Psoas muscle (tissue), 8 donors: Measurements from ENCODE around the gene HS3ST3A1. TPM values are rescaled to one million over a fixed set of nuclear protein-coding genes. Genes with fewer than 3 reads are reported as not detected.

Experiments
- ATAC-seq, 4 donors: fragments of 200-7000 bp; cut with Tn5 transposase; one replicate each; pipeline ENCODE4 v1.9.1; 2020; ENCODE audit warnings: moderate library complexity in 3 of 4, mild to moderate bottlenecking in 2 of 4
- DNase-seq, 2 donors: peaks; one replicate each; pipeline ENCODE4 v3.0.0-alpha.2; 2020
- H3K27ac ChIP-seq: fragments of 200-600 bp; one replicate; pipeline ENCODE4 v1.8.0; 2022
- H3K27me3 ChIP-seq, 3 donors: fragments of 200-600 bp in 1 of 3; one replicate each; pipeline versions ENCODE4 v1.6.1 to v1.8.0; 2013 to 2022; ENCODE audit warnings: low read length in 2 of 3, mild to moderate bottlenecking in 2 of 3, moderate library complexity in 1 of 3; ENCODE audit not compliant: insufficient read depth in 3 of 3
- H3K36me3 ChIP-seq, 2 donors: fragments of 200-600 bp in 1 of 2; one replicate each; pipeline versions ENCODE4 v1.6.1 to v1.8.0; 2013 to 2022; ENCODE audit warnings: low read depth in 1 of 2, mild to moderate bottlenecking in 1 of 2, moderate library complexity in 1 of 2; ENCODE audit not compliant: insufficient read depth in 1 of 2
- H3K4me1 ChIP-seq: fragments of 200-600 bp; one replicate; pipeline ENCODE4 v1.8.0; 2022
- H3K4me3 ChIP-seq: fragments of 200-600 bp; one replicate; pipeline ENCODE4 v1.8.0; 2022; ENCODE audit warnings: mild to moderate bottlenecking
- H3K9me3 ChIP-seq: fragments of 200-600 bp; one replicate; pipeline ENCODE4 v1.8.0; 2022
- CTCF ChIP-seq: fragments of 200-600 bp; IDR thresholded peaks from one replicate; pipeline ENCODE4 v1.8.0; 2022; ENCODE audit warnings: antibody characterized with exemption
- WGBS, 3 donors: extraction: QIAGEN DNeasy Blood & Tissue Kit; methylation state at CpG; one replicate each; pipeline versions ENCODE4 v1.1.6 to v1.1.7; 2013; 5-methylcytosine and 5-hydroxymethylcytosine counted together
- intact Hi-C, 2 donors: fragments of 100-400 bp; cut with DNase I; formaldehyde crosslinking; loops; one replicate each; pipeline versions ENCODE4 v1.11.0 to v1.14.2; 2022
- polyA plus RNA-seq, 3 donors: library from polyadenylated mRNA; stranded (reverse); fragments of 200-250 nt; gene quantifications; one replicate each; pipeline ENCODE4 v1.2.3, GENCODE V29; 2013
- total RNA-seq, 4 donors: library from RNA; stranded (reverse); fragmentation: NEBNext Ultra II Directional in 2 of 4; extraction: Animal tissue kit (Norgen Biotek cat#: 25700) in 2 of 4; gene quantifications; one replicate each; pipeline versions ENCODE4 v1.2.1 to v1.2.4, GENCODE V29; 2021 to 2023
- donor health status: healthy with polysubstance abuse.
- donor health status: DM: no; HTN: no; CAD: no; lungs with moderate emphysema.
- donor health status: Bipolar disorder and iron deficiency.
- donor health status: healthy.
- donor health status: DM: yes; HTN: yes; CAD: no.
- donor health status: DM: no; HTN: no; CAD: no.
- donor health status: DM: no; HTN: no; CAD: no.
- donor health status: DM: yes; HTN: yes; CAD: no.

Gene HS3ST3A1
- total and polyA plus RNA-seq, 7 donors: 0.13 to 0.64 (median 0.44) TPM; not detected in 2

DNA sequence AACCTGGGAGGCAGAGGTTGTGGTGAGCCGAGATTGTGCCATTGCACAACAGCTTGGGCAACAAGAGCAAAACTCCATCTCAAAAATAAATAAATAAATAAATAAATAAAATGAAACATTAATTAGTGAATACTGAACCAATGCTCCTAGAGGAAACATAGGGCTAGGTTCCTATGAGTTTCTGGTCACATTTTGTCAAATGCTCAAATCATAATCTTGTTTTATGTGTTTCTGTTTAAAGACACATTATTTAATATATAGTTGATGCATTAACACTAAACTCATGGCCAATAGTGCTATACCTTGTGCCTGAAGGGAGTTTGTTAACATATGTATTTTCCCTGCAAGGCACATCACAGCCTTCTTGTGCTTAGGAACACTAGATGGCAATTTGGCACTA is 66.8 kb downstream of the HS3ST3A1 start:
- DNase-seq (no peak), ATAC-seq (no peak)
- no peak overlapping the region for H3K27ac ChIP-seq
- H3K4me3 ChIP-seq: no peak overlapping the region
- no peaks in the 10 kb centered on the region for H3K4me1 ChIP-seq
- no peaks in the 10 kb centered on the region for H3K27me3 ChIP-seq
- no peak for TF ChIP-seq CTCF
- intact Hi-C loops: no loop called here
- H3K9me3 ChIP-seq: peaks cover 10% of the 10 kb centered on the region
- WGBS, 3 donors: 89 to 100% (median 96%) methylated on average over 1 of the region's 1 CpG
- no peaks in the 10 kb centered on the region for H3K36me3 ChIP-seq

DNA sequence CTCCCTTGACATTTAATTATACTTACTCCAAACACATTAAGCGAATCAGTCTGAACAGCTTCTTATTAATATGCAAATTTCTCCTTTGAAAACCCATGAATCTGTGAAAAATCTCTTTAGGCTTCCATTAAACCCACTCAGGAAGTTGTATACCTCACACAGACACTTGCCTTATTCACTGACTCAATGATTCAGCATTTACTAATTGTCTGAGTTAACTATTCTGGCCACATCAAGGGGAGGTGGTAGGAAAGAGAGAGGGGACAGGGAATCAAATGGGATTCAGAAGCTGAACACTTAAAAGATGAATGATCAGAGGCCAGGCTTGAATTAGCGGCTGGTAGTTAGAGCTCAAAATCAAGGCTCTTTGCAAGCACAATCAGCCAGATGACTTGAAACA is 70.0 kb downstream of the HS3ST3A1 start:
- 71 to 92% (median 76%) methylated on average over 2 of the region's 2 CpGs for WGBS, 3 donors
- no peak overlapping the region for H3K27ac ChIP-seq
- intact Hi-C loops: no loop called here
- H3K36me3 ChIP-seq: no peaks in the 10 kb centered on the region
- ATAC-seq (no peak), DNase-seq (no peak)
- H3K4me3 ChIP-seq: no peak overlapping the region
- H3K27me3 ChIP-seq: no peaks in the 10 kb centered on the region
- H3K4me1 ChIP-seq: no peaks in the 10 kb centered on the region
- H3K9me3 ChIP-seq: peaks cover 10% of the 10 kb centered on the region
- no peak for TF ChIP-seq CTCF

- Histone ChIP-seq H3K4me3 (no peak overlapping the region), H3K9me3 (no peaks in the 10 kb centered on the region), H3K27ac (no peak overlapping the region), H3K36me3 (no peaks in the 10 kb centered on the region), H3K27me3 (no peaks in the 10 kb centered on the region), H3K4me1 (no peaks in the 10 kb centered on the region)
- intact Hi-C loops: no loop called here
- no peak for TF ChIP-seq CTCF
- WGBS, 3 donors: 53 to 69% (median 62%) methylated on average over 3 of the region's 3 CpGs
- DNase-seq (no peak), ATAC-seq (no peak)
Observed at GRCh38 chr17:13525876-13526275, 75.9 kb downstream of the HS3ST3A1 start.

DNA sequence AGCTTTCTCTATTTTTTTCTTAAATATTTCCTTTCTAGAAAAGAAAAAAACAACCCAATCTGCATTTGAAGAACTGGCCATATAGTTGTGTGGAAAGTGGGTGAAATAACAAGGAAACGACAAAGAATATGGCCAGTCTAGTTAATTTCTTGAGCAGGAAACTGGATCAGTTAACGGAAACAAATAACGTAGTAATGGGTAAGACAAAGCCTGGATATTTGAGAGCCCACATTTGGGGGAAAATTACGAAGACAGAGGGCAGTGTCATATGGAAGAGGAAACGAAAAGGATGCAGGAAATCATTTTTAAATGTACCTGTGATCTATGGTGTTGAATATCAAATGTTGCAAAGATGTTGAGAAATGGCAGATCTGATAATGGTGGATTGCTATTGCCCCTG is 78.6 kb downstream of the HS3ST3A1 start:
- H3K27ac ChIP-seq: no peak overlapping the region
- intact Hi-C loops: no loop called here
- H3K4me3 ChIP-seq: no peak overlapping the region
- TF ChIP-seq CTCF: no peak
- H3K4me1 ChIP-seq: no peaks in the 10 kb centered on the region
- no peaks in the 10 kb centered on the region for H3K36me3 ChIP-seq
- ATAC-seq (no peak), DNase-seq (no peak)
- WGBS, 3 donors: 56 to 64% (median 62%) methylated on average over 5 of the region's 5 CpGs
- H3K27me3 ChIP-seq: no peaks in the 10 kb centered on the region
- H3K9me3 ChIP-seq: no peaks in the 10 kb centered on the region

GRCh38 chr17:13522749-13523148 is 79.0 kb downstream of the HS3ST3A1 start:
- TF ChIP-seq CTCF: no peak
- Histone ChIP-seq H3K27me3 (no peaks in the 10 kb centered on the region), H3K9me3 (no peaks in the 10 kb centered on the region), H3K4me3 (no peak overlapping the region), H3K4me1 (no peaks in the 10 kb centered on the region), H3K36me3 (no peaks in the 10 kb centered on the region), H3K27ac (no peak overlapping the region)
- ATAC-seq (no peak), DNase-seq (no peak)
- WGBS, 3 donors: 74 to 82% (median 80%) methylated on average over 1 of the region's 1 CpG
- intact Hi-C loops: no loop called here
